Mucosa of rectum (tissue), 2 donors: ENCODE measurements around the gene SLC6A5.

Source experiments
- H3K27ac ChIP-seq, 2 donors: one replicate each; pipeline ENCODE4 v1.7.0; 2013; ENCODE audit warnings: inconsistent platforms in 2 of 2, low read depth in 2 of 2, low read length in 2 of 2
- H3K27me3 ChIP-seq, 2 donors: one replicate each; pipeline ENCODE4 v1.7.0; 2013; ENCODE audit warnings: low read length in 2 of 2; ENCODE audit not compliant: control insufficient read depth in 2 of 2, insufficient read depth in 2 of 2
- H3K36me3 ChIP-seq, 2 donors: one replicate each; pipeline ENCODE4 v1.7.0; 2013; ENCODE audit warnings: low read length in 2 of 2; ENCODE audit not compliant: control insufficient read depth in 2 of 2, insufficient read depth in 2 of 2
- H3K4me1 ChIP-seq, 2 donors: one replicate each; pipeline ENCODE4 v1.7.0; 2013; ENCODE audit warnings: low read length in 2 of 2, mild to moderate bottlenecking in 1 of 2; ENCODE audit not compliant: control insufficient read depth in 2 of 2, insufficient read depth in 2 of 2
- H3K4me3 ChIP-seq, 2 donors: one replicate each; pipeline ENCODE4 v1.7.0; 2013; ENCODE audit warnings: low read length in 2 of 2
- H3K9ac ChIP-seq, 2 donors: one replicate each; pipeline ENCODE4 v1.7.0; 2013; ENCODE audit warnings: low read length in 2 of 2, low read depth in 1 of 2, mild to moderate bottlenecking in 1 of 2
- H3K9me3 ChIP-seq, 2 donors: one replicate each; pipeline ENCODE4 v1.7.0; 2013; ENCODE audit warnings: low read length in 2 of 2; ENCODE audit not compliant: control insufficient read depth in 2 of 2
- donor health status: healthy.
- donor health status: Normal muscosa, but diverticular disease.

Gene SLC6A5

GRCh38 chr11:20605602-20606091, 6.2 kb downstream of the SLC6A5 start:
- H3K4me1 ChIP-seq = no peaks in the 10 kb centered on the region
- H3K36me3 ChIP-seq = no peaks in the 10 kb centered on the region
- no peak overlapping the region for H3K9ac ChIP-seq
- H3K9me3 ChIP-seq = no peaks in the 10 kb centered on the region
- H3K4me3 ChIP-seq = no peak overlapping the region
- H3K27me3 ChIP-seq = peaks cover 23 to 63% of the 10 kb centered on the region in 2 donors
- no peak overlapping the region for H3K27ac ChIP-seq

- H3K4me3 ChIP-seq = no peak overlapping the region
- no peaks in the 10 kb centered on the region for H3K9me3 ChIP-seq
- no peak overlapping the region for H3K27ac ChIP-seq
- no peaks in the 10 kb centered on the region for H3K36me3 ChIP-seq
- no peak overlapping the region for H3K9ac ChIP-seq
- no peaks in the 10 kb centered on the region for H3K4me1 ChIP-seq
- H3K27me3 ChIP-seq = peaks cover 19 to 46% of the 10 kb centered on the region in 2 donors
Observed at GRCh38 chr11:20608934-20609333, 9.5 kb downstream of the SLC6A5 start.

- Histone ChIP-seq H3K9ac (no peak overlapping the region), H3K4me3 (no peak overlapping the region), H3K27me3 (peaks cover 16 to 39% of the 10 kb centered on the region in 2 donors)
Observed at GRCh38 chr11:20609727-20610707, 10.6 kb downstream of the SLC6A5 start.

GRCh38 chr11:20610825-20611224, 11.4 kb downstream of the SLC6A5 start:
- no peak overlapping the region for H3K4me3 ChIP-seq
- no peak overlapping the region for H3K9ac ChIP-seq
- H3K27me3 ChIP-seq = peaks cover 13 to 34% of the 10 kb centered on the region in 2 donors
- H3K36me3 ChIP-seq = no peaks in the 10 kb centered on the region
- no peaks in the 10 kb centered on the region for H3K9me3 ChIP-seq
- H3K4me1 ChIP-seq = no peaks in the 10 kb centered on the region
- no peak overlapping the region for H3K27ac ChIP-seq

More at GRCh38 chr11:20609727-20610707, 10.6 kb downstream of the SLC6A5 start:
- Histone ChIP-seq H3K9me3 (no peaks in the 10 kb centered on the region), H3K4me1 (no peaks in the 10 kb centered on the region), H3K27ac (no peak overlapping the region), H3K36me3 (no peaks in the 10 kb centered on the region)

- no peak overlapping the region for H3K9ac ChIP-seq
- H3K27ac ChIP-seq = no peak overlapping the region
- H3K27me3 ChIP-seq = peaks cover 12 to 28% of the 10 kb centered on the region in 2 donors
- H3K36me3 ChIP-seq = no peaks in the 10 kb centered on the region
- H3K4me1 ChIP-seq = no peaks in the 10 kb centered on the region
- H3K4me3 ChIP-seq = no peak overlapping the region
- no peaks in the 10 kb centered on the region for H3K9me3 ChIP-seq
Observed at GRCh38 chr11:20611445-20611844, 12.0 kb downstream of the SLC6A5 start.

- H3K36me3 ChIP-seq = no peaks in the 10 kb centered on the region
- H3K4me3 ChIP-seq = no peak overlapping the region
- no peaks in the 10 kb centered on the region for H3K9me3 ChIP-seq
- H3K4me1 ChIP-seq = no peaks in the 10 kb centered on the region
- peaks cover 12 to 24% of the 10 kb centered on the region in 2 donors for H3K27me3 ChIP-seq
- no peak overlapping the region for H3K27ac ChIP-seq
- H3K9ac ChIP-seq = no peak overlapping the region
Observed at GRCh38 chr11:20611892-20612291, 12.5 kb downstream of the SLC6A5 start.

- peaks cover 12 to 19% of the 10 kb centered on the region in 2 donors for H3K27me3 ChIP-seq
- H3K9ac ChIP-seq = no peak overlapping the region
- no peak overlapping the region for H3K4me3 ChIP-seq
- no peak overlapping the region for H3K27ac ChIP-seq
- H3K4me1 ChIP-seq = no peaks in the 10 kb centered on the region
- no peaks in the 10 kb centered on the region for H3K36me3 ChIP-seq
- H3K9me3 ChIP-seq = no peaks in the 10 kb centered on the region
Observed at GRCh38 chr11:20612416-20612815, 13.0 kb downstream of the SLC6A5 start.

GRCh38 chr11:20616920-20617319, 17.5 kb downstream of the SLC6A5 start:
- Histone ChIP-seq H3K27me3 (peaks cover 3% of the 10 kb centered on the region in 2 donors), H3K27ac (no peak overlapping the region)

GRCh38 chr11:20617346-20618005, 18.1 kb downstream of the SLC6A5 start:
- H3K4me3 ChIP-seq = no peak overlapping the region
- no peaks in the 10 kb centered on the region for H3K4me1 ChIP-seq
- peaks cover 3% of the 10 kb centered on the region in 2 donors for H3K27me3 ChIP-seq
- no peaks in the 10 kb centered on the region for H3K9me3 ChIP-seq
- no peaks in the 10 kb centered on the region for H3K36me3 ChIP-seq
- H3K9ac ChIP-seq = no peak overlapping the region
- no peak overlapping the region for H3K27ac ChIP-seq

More at GRCh38 chr11:20616920-20617319, 17.5 kb downstream of the SLC6A5 start:
- H3K4me1 ChIP-seq = no peaks in the 10 kb centered on the region
- H3K9me3 ChIP-seq = no peaks in the 10 kb centered on the region
- no peaks in the 10 kb centered on the region for H3K36me3 ChIP-seq
- H3K4me3 ChIP-seq = no peak overlapping the region
- H3K9ac ChIP-seq = no peak overlapping the region

GRCh38 chr11:20618083-20618482, 18.7 kb downstream of the SLC6A5 start:
- Histone ChIP-seq H3K4me1 (no peaks in the 10 kb centered on the region), H3K9ac (no peak overlapping the region), H3K27me3 (peaks cover 3% of the 10 kb centered on the region in 2 donors), H3K9me3 (no peaks in the 10 kb centered on the region), H3K36me3 (no peaks in the 10 kb centered on the region), H3K4me3 (no peak overlapping the region), H3K27ac (no peak overlapping the region)
